ENCODE results near the gene RFC1. TPM values are rescaled to one million over a fixed set of nuclear protein-coding genes. Genes with fewer than 3 reads are reported as not detected.

Gene RFC1
- total RNA-seq, 1 donor from 2014 or later: 39.5 TPM

DNA sequence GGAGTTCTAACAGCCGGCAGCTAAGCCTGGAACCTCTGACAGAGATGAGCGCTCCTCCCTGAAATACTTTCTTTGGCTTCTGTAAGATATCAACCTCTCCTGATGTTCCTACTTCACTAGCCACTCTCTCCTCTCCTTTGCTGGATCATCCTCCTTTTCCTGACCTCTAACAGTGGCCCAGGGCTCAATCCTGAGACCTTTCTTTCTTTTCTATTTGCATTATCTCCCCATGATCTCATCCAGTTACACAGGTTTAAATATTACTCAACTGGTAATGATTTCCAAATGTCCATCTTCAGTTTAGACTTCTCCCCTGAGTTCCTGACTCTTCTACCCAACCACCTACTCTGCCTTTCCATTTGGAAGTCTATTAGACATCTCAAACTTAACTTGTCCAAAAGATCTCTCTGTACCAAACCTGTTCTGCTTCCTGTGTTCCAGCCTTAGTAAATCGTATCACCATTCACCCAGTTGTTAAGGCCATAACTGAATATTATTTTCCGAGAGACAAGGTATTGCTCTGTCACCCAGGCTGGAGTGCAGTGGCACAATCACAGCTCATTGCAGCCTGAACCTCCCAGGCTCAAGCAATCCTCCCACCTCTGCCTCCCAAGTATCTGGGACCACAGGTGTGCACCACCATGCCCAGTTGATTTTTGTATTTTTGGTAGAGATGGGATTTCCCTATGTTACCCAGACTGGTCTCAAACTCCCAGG is 41.1 kb downstream of the RFC1 start:
- TF ChIP-seq, protein P1, sequence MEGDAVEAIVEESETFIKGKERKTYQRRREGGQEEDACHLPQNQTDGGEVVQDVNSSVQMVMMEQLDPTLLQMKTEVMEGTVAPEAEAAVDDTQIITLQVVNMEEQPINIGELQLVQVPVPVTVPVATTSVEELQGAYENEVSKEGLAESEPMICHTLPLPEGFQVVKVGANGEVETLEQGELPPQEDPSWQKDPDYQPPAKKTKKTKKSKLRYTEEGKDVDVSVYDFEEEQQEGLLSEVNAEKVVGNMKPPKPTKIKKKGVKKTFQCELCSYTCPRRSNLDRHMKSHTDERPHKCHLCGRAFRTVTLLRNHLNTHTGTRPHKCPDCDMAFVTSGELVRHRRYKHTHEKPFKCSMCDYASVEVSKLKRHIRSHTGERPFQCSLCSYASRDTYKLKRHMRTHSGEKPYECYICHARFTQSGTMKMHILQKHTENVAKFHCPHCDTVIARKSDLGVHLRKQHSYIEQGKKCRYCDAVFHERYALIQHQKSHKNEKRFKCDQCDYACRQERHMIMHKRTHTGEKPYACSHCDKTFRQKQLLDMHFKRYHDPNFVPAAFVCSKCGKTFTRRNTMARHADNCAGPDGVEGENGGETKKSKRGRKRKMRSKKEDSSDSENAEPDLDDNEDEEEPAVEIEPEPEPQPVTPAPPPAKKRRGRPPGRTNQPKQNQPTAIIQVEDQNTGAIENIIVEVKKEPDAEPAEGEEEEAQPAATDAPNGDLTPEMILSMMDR (IDR thresholded peaks at IDR 0.05): no peak
- Histone ChIP-seq H3K27ac (no peak overlapping the region), H3K9me3 (no peaks in the 10 kb centered on the region), H3K4me1 (peaks cover 0 to 3% of the 10 kb centered on the region in 2 donors), H3K27me3 (no peaks in the 10 kb centered on the region), H3K4me3 (no peak overlapping the region), H3K36me3 (peaks cover 12 to 32% of the 10 kb centered on the region in 2 donors)
- DNase-seq (ENCODE audit: low spot score in 2 of 2): no peak
- intact Hi-C loops (cut with DNase I): no loop called here

DNA sequence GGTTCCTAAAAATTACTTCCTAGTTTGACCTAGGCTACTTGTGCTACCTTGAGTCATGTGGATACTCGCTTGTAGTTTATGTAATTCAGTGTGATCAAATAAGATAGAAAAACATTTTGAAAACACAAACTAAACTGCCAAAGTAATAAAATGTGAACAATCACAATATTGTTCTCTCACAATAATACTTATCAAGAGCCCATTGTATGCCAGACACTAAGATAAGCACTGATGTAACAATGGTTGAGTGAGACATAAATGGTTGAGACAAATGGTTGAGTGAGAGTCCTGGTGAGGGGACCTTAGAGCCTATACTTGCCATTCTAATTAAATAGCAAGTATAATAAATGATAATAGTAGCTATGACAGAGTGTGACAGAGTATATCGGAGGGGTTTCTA is 41.7 kb downstream of the RFC1 start:
- Histone ChIP-seq H3K4me3 (no peak overlapping the region), H3K27me3 (no peaks in the 10 kb centered on the region), H3K27ac (no peak overlapping the region), H3K9me3 (no peaks in the 10 kb centered on the region), H3K4me1 (peaks cover 0 to 3% of the 10 kb centered on the region in 2 donors), H3K36me3 (peaks cover 12 to 36% of the 10 kb centered on the region in 2 donors)
- DNase-seq (ENCODE audit: low spot score in 2 of 2): no peak
- TF ChIP-seq, protein P1 (IDR thresholded peaks at IDR 0.05): no peak
- intact Hi-C loops (cut with DNase I): no loop called here

DNA sequence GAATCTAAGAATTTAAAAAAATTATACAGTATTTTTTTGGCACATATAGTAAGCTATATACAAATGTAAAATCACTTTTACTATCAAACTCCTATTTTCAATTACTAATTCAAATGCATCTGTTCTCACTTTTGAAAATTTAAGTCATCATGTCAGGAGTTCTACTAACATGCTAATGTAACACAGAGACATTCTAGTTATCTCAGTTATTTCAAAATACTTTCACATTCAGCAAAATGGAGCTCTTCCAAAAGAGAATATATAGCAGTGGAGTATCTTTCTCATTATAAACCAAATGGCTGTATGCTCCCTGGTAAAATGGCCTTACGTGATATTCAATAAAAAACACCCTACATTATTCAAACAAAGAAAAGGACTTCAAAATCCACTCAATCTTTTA is 42.3 kb downstream of the RFC1 start:
- TF ChIP-seq, protein P1 (IDR thresholded peaks at IDR 0.05): no peak

DNA sequence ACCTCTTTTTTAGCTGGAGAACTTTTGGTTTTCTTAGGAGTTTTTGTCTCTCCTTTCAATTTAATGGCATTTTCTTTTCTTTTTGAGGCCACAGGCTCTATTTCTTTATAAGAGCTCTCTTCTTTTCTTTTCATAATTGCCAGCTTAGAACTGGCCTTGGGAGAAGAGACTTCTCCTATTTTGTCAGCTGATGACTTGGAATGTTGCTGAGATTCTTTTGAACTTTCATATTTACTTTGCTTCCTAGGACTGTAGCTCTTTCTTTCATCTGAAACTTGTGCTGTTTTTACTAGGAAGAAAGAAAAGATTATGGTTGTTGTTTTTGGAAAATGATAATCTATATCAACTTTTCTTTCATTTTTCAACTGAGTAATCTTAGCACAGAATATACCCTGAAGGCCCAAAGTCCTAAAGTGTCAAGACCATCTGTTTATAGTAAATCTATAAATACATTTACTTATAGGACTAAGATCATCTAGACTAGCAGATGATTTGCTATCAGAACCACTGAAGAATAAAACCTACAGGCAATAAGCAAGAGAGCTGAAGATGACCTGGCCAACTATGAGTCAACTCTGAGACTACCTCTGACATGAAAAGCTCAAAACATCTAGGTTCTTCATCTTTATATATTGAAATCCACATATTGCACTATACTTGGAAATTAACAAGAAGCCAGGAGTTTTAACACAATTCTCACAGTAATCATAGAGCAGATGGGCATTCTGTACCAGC is 45.6 kb downstream of the RFC1 start:
- H3K9me3 ChIP-seq: no peaks in the 10 kb centered on the region
- no peaks in the 10 kb centered on the region for H3K27me3 ChIP-seq
- no peak for DNase-seq (ENCODE audit: low spot score in 2 of 2)
- H3K4me1 ChIP-seq: peaks cover 0 to 3% of the 10 kb centered on the region in 2 donors
- TF ChIP-seq, protein P1 (IDR thresholded peaks at IDR 0.05): no peak
- H3K27ac ChIP-seq: no peak overlapping the region
- intact Hi-C loops (cut with DNase I): no loop called here
- peaks cover 17 to 40% of the 10 kb centered on the region in 2 donors for H3K36me3 ChIP-seq
- no peak overlapping the region for H3K4me3 ChIP-seq

More for the DNA sequence above, 42.3 kb downstream of the RFC1 start:
- Histone ChIP-seq H3K9me3 (no peaks in the 10 kb centered on the region), H3K4me1 (peaks cover 0 to 3% of the 10 kb centered on the region in 2 donors), H3K4me3 (no peak overlapping the region), H3K27me3 (no peaks in the 10 kb centered on the region), H3K36me3 (peaks cover 12 to 42% of the 10 kb centered on the region in 2 donors), H3K27ac (no peak overlapping the region)
- DNase-seq (ENCODE audit: low spot score in 2 of 2): no peak
- intact Hi-C loops (cut with DNase I): no loop called here

DNA sequence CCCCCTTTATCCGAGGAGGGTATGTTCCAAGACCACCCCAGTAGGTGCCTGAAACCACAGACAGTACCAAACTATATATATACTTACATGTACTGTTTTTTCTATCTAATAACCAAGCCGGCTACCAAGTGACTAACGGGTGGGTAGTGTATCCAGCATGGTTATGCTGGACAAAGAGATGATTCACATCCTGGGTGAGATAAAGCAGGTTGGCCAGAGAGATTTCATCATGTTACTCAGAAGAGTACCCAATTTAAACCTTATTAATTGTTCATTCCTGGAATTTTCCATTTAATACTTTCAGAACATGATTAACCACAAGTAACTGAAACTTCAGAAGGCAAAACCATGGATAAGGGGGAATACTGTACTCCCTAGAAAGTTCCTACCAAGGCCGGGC is 46.5 kb downstream of the RFC1 start:
- TF ChIP-seq, protein P1 (IDR thresholded peaks at IDR 0.05): no peak
- H3K27ac ChIP-seq: no peak overlapping the region
- H3K4me1 ChIP-seq: peaks cover 0 to 3% of the 10 kb centered on the region in 2 donors
- H3K4me3 ChIP-seq: no peak overlapping the region
- no peaks in the 10 kb centered on the region for H3K9me3 ChIP-seq
- H3K36me3 ChIP-seq: peaks cover 19 to 35% of the 10 kb centered on the region in 2 donors
- intact Hi-C loops (cut with DNase I): no loop called here
- no peaks in the 10 kb centered on the region for H3K27me3 ChIP-seq
- no peak for DNase-seq (ENCODE audit: low spot score in 2 of 2)
